ENCODE data around the gene HOXB8. TPM values are rescaled to one million over a fixed set of nuclear protein-coding genes. Genes with fewer than 3 reads are reported as not detected.

HOXB8 gene
- total RNA-seq, 1 donor from 2014 or later: not detected

DNA sequence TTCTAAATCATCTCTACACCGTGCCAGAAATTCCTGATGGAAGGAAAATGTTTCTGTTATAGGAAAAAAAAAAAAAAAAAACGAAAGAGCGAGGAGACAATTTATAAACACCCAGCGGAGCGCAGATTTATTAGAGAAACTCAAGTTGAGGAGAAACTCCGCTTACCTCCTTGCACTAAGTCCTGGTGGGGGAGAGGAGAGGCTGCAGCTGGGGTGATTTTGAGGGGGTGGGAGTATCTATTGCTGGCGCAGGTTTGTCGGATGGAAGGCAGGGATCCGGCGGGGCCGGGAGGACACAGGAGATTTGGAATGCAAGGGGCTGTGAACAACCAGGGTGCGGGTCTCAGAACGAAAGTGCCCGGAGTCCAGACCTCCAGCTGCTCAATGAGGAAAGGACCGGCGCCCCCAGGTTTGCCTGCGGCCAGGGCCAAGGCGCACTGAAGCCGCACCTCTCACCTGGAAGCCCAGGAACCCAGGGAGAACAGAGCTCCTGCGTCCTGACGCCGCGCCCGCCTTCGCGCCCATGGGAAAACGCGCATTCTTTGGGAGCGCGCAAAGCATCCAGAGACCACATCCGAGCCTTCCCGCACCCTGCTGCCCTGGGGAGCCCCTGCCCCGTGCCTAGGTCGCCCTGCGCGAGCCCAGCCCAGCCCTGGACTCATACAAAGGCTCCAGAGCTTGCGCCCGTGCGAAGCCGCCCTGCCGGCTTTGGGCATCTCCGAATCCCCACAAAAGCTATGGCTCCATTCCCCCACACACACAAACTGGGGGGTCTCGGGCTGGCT is 2.6 kb upstream of the HOXB8 start:
- H3K27me3 Mint-ChIP-seq (ENCODE audit: low read depth): peaks cover 87% of the 10 kb centered on the region
- DNase-seq (ENCODE audit: low spot score): no peak
- no peaks in the 10 kb centered on the region for H3K9me3 Mint-ChIP-seq (ENCODE audit: low read depth)
- peaks cover 12% of the 10 kb centered on the region for H3K4me1 Mint-ChIP-seq (ENCODE audit: low read depth)
- no peak overlapping the region for H3K27ac Mint-ChIP-seq (ENCODE audit: unreplicated experiment)
- peaks cover 4% of the 10 kb centered on the region for H3K36me3 Mint-ChIP-seq (ENCODE audit: low read depth)
- H3K4me3 Mint-ChIP-seq (ENCODE audit: unreplicated experiment): no peak overlapping the region
- TF ChIP-seq, protein P1, sequence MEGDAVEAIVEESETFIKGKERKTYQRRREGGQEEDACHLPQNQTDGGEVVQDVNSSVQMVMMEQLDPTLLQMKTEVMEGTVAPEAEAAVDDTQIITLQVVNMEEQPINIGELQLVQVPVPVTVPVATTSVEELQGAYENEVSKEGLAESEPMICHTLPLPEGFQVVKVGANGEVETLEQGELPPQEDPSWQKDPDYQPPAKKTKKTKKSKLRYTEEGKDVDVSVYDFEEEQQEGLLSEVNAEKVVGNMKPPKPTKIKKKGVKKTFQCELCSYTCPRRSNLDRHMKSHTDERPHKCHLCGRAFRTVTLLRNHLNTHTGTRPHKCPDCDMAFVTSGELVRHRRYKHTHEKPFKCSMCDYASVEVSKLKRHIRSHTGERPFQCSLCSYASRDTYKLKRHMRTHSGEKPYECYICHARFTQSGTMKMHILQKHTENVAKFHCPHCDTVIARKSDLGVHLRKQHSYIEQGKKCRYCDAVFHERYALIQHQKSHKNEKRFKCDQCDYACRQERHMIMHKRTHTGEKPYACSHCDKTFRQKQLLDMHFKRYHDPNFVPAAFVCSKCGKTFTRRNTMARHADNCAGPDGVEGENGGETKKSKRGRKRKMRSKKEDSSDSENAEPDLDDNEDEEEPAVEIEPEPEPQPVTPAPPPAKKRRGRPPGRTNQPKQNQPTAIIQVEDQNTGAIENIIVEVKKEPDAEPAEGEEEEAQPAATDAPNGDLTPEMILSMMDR (IDR thresholded peaks at IDR 0.05): no peak

DNA sequence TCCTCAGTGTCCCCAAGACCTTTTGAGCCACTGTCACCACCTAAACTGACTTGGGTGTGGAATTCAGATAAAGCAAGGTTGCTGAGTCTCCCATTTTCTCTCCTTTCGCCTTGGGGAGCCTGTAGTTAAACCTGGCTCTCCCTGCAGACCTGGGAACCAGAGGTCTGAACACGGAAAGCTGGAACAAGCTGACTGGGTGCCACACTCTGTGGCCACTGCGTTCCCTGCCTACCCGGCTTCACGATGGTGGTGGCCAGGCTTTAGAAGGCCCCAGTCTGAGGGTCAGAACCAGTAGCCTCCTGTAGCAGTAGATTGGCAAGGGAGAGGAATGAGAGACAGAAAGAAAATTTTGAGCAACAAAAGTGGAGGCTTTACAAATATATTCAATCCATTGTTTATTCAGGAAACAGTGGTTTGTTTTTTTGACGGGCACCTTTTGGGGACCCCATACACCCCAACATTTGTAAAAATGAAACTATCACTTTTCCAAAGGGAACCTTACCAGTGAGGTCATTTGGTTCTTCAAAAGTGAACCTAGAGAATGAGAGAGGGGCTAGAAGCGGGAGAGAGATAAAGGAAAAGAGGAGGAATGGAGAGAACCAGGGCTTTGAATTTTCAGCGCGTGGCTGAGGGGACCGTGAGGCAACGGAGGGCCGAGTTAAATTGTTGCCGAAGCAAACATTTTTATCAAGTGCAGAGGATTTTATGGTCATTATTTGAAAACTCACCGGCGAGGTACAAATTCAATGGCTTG is 1.8 kb upstream of the HOXB8 start:
- no peak for DNase-seq (ENCODE audit: low spot score)
- H3K9me3 Mint-ChIP-seq (ENCODE audit: low read depth): no peaks in the 10 kb centered on the region
- H3K4me3 Mint-ChIP-seq (ENCODE audit: unreplicated experiment): no peak overlapping the region
- peaks cover 16% of the 10 kb centered on the region for H3K4me1 Mint-ChIP-seq (ENCODE audit: low read depth)
- peaks cover 4% of the 10 kb centered on the region for H3K36me3 Mint-ChIP-seq (ENCODE audit: low read depth)
- no peak overlapping the region for H3K27ac Mint-ChIP-seq (ENCODE audit: unreplicated experiment)
- TF ChIP-seq, protein P1 (IDR thresholded peaks at IDR 0.05): no peak
- H3K27me3 Mint-ChIP-seq (ENCODE audit: low read depth): peaks cover 85% of the 10 kb centered on the region

DNA sequence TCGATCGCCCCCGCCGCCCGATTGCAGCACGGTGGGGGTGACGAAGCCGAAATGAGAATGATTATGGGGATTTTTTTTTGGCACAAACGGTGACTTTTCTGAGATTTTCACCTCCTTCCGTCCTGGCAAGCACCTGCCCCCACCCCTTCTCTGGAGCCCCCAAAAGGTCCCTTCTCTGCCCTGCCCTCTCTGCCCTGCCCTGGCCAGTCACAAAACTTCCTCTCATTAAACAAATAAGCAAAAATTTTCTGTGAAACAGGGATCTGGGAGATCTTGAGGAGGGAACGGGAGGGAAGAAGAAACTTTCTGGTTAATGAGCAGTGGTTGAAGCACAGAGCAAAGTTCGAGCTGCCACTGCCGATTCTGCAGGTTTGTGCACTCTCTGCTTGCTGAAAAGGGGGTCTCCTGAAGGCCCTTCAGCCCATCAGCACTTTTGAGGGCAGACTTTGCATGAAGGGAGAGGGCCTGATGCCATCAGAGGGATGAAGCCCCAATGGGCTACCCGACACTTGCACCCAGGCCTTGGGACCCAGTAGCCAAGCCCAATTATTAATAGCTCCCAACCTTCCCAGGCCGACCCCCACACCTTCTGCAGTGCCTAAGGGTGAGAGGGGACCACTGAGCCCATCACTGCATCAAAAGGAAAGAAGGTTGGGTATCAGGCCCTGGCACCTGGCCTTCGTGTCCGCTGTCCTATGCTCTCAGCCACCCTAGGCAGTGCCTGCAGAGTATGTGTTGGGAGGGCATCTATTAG is 1.0 kb upstream of the HOXB8 start:
- no peaks in the 10 kb centered on the region for H3K9me3 Mint-ChIP-seq (ENCODE audit: low read depth)
- H3K4me3 Mint-ChIP-seq (ENCODE audit: unreplicated experiment): no peak overlapping the region
- no peak overlapping the region for H3K27ac Mint-ChIP-seq (ENCODE audit: unreplicated experiment)
- DNase-seq (ENCODE audit: low spot score): no peak
- peaks cover 85% of the 10 kb centered on the region for H3K27me3 Mint-ChIP-seq (ENCODE audit: low read depth)
- TF ChIP-seq, protein P1 (IDR thresholded peaks at IDR 0.05): no peak
- peaks cover 16% of the 10 kb centered on the region for H3K4me1 Mint-ChIP-seq (ENCODE audit: low read depth)
- H3K36me3 Mint-ChIP-seq (ENCODE audit: low read depth): peaks cover under 1% of the 10 kb centered on the region

DNA sequence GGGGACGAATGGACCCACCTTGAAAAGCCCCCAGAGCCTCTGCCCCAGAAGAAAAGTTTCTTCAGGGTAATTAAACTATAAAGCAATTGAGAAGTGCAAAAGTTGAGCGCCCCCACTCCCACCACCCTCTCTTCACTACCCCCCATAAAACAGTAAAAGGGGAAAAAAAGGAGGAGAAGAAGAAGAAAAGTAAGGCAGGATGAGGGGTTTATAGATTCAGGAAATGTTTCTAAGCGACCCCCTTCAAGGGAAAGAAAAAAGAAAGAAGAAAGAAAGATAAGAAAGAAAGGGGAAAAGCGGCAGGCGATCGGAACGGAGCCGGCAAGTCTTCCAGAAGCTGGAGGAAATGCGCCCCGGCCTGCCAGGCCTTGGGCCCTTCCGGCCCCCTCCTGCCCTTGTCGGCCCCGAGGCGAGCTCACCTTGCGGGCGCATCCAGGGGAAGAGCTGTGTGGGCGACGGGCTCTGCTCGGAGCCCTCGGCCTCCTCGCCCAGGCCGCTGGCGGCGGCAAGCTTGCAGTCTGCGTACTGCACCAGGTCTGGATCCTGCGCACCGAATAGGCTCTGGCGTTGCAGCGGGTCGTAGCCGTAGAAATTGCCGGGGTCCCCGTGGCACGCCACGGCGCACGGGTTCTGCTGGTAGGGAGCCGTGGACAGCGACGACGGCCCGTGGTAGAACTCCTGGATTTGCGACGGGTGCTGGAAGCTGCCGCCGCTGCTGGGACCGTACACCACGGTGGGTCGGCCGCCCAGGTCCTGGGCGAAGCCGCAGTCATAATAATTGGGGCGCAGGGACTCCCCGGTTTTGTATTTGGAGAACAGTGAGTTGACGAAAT is 1.0 kb downstream of the HOXB8 start:
- Mint-ChIP-seq H3K4me1 (ENCODE audit: low read depth) (peaks cover 16% of the 10 kb centered on the region), H3K9me3 (ENCODE audit: low read depth) (no peaks in the 10 kb centered on the region), H3K36me3 (ENCODE audit: low read depth) (peaks cover 1% of the 10 kb centered on the region), H3K27ac (ENCODE audit: unreplicated experiment) (no peak overlapping the region), H3K4me3 (ENCODE audit: unreplicated experiment) (no peak overlapping the region), H3K27me3 (ENCODE audit: low read depth) (peaks cover 82% of the 10 kb centered on the region)
- no peak for DNase-seq (ENCODE audit: low spot score)
- TF ChIP-seq, protein P1 (IDR thresholded peaks at IDR 0.05): no peak

All from chondrocyte (in vitro differentiated cells).